Kidney (tissue), 14 donors: ENCODE results near the gene ENOSF1. TPM values are rescaled to one million over a fixed set of nuclear protein-coding genes. Genes with fewer than 3 reads are reported as not detected.
A peak's percentile ranks its signal among the peaks of the same experiment; 100 is the strongest.

Experiments
- DNase-seq, 5 donors: peaks; one replicate each; pipeline ENCODE4 v3.0.0-alpha.2; 2013 to 2020
- FAIRE-seq: peaks from 2 replicates; lab custom pipeline; 2012; peaks lifted over from hg19 to GRCh38; lab: Jason Lieb, UNC
- H3K27ac ChIP-seq, 2 donors: one replicate each; pipeline ENCODE4 v1.7.0; 2013; ENCODE audit warnings: low read depth in 2 of 2, low read length in 2 of 2, inconsistent platforms in 1 of 2
- H3K27me3 ChIP-seq: one replicate; pipeline ENCODE4 v1.7.1; 2013; ENCODE audit warnings: low read length, inconsistent platforms; ENCODE audit not compliant: control insufficient read depth, insufficient read depth
- H3K36me3 ChIP-seq, 3 donors: one replicate each; pipeline versions ENCODE4 v1.7.0 to v1.7.1; 2013; ENCODE audit warnings: low read length in 3 of 3, control low read depth in 1 of 3, inconsistent platforms in 1 of 3; ENCODE audit not compliant: insufficient read depth in 3 of 3, control insufficient read depth in 2 of 3
- H3K4me1 ChIP-seq, 3 donors: one replicate each; pipeline versions ENCODE4 v1.7.0 to v1.7.1; 2013; ENCODE audit warnings: low read length in 3 of 3, inconsistent platforms in 1 of 3, low read depth in 1 of 3; ENCODE audit not compliant: control insufficient read depth in 2 of 3, insufficient read depth in 2 of 3
- H3K4me3 ChIP-seq, 3 donors: one replicate each; pipeline versions ENCODE4 v1.7.0 to v1.8.1; 2013; ENCODE audit warnings: low read length in 3 of 3, control low read depth in 1 of 3, inconsistent platforms in 1 of 3
- H3K9ac ChIP-seq, 3 donors: one replicate each; pipeline versions ENCODE4 v1.7.0 to v1.7.1; 2013; ENCODE audit warnings: low read length in 3 of 3, control low read depth in 1 of 3, inconsistent platforms in 1 of 3
- H3K9me3 ChIP-seq, 3 donors: one replicate each; pipeline versions ENCODE4 v1.7.0 to v1.7.1; 2013; ENCODE audit warnings: low read length in 3 of 3, control low read depth in 1 of 3, inconsistent platforms in 1 of 3; ENCODE audit not compliant: control insufficient read depth in 2 of 3, insufficient read depth in 1 of 3
- CTCF ChIP-seq: IDR thresholded peaks from 3 replicates; pipeline ENCODE4 v1.5.1; 2012; ENCODE audit warnings: mild to moderate bottlenecking, moderate library complexity, borderline replicate concordance; ENCODE audit not compliant: insufficient read depth; ENCODE audit errors: extremely low read depth
- intact Hi-C: fragments of 100-400 bp; cut with DNase I; formaldehyde crosslinking; loops from one replicate; pipeline ENCODE4 v1.11.1; 2022
- polyA plus RNA-seq: library from polyadenylated mRNA; stranded (reverse); fragments of 350-450 nt; fragmentation: Illumina TruSeq; extraction: RNeasy Lipid Tissue Mini Kit (QIAGEN cat#74804); gene quantifications from one replicate; pipeline ENCODE4 v1.2.3, GENCODE V29; 2014; ENCODE audit warnings: low read depth, low replicate concordance; ENCODE audit not compliant: insufficient read depth
- total RNA-seq: library from RNA; stranded (reverse); fragmentation: NEBNext Ultra II Directional; extraction: Animal tissue kit (Norgen Biotek cat#: 25700); gene quantifications from one replicate; pipeline ENCODE4 v1.2.1, GENCODE V29; 2021
- donor health status: control.
- donor health status: control.
- donor health status: control.
- donor health status: control.
- donor health status: control.
- donor health status: DM: yes; HTN: yes; CAD: no.
- donor health status: Normal renal cell carcinoma (clear cell type).

ENOSF1 gene
- total and polyA plus RNA-seq, 2 donors from 2014 or later: 110 to 132 TPM

- no peak for TF ChIP-seq CTCF
- no peak for FAIRE-seq
- H3K36me3 ChIP-seq: no peaks in the 10 kb centered on the region
- no peaks in the 10 kb centered on the region for H3K27me3 ChIP-seq
- no peak overlapping the region for H3K9ac ChIP-seq
- no peak overlapping the region for H3K27ac ChIP-seq
- no peaks in the 10 kb centered on the region for H3K9me3 ChIP-seq
- no peak overlapping the region for H3K4me3 ChIP-seq
- intact Hi-C loops: loop anchor here (10.0 kb wide), 1 partner anchor 205 kb away; no protein-coding TSS in a partner anchor
- no peaks in the 10 kb centered on the region for H3K4me1 ChIP-seq
- DNase-seq: no peak
Measured at GRCh38 chr18:629269-630150, 82.9 kb downstream of the ENOSF1 start.

GRCh38 chr18:627231-627630, 85.2 kb downstream of the ENOSF1 start:
- TF ChIP-seq CTCF: no peak
- Histone ChIP-seq H3K36me3 (no peaks in the 10 kb centered on the region), H3K27ac (no peak overlapping the region), H3K9me3 (no peaks in the 10 kb centered on the region), H3K27me3 (no peaks in the 10 kb centered on the region), H3K4me3 (no peak overlapping the region), H3K4me1 (peaks cover 0 to 2% (median 0%) of the 10 kb centered on the region in 3 donors), H3K9ac (no peak overlapping the region)
- DNase-seq: no peak
- no peak for FAIRE-seq
- intact Hi-C loops: loop anchor here (10.0 kb wide), 1 partner anchor 208 kb away; no protein-coding TSS in a partner anchor

- intact Hi-C loops: loop anchor here (10.0 kb wide), 1 partner anchor 211 kb away; no protein-coding TSS in a partner anchor
- TF ChIP-seq CTCF: peak; percentile 61
- DNase-seq: peak in 4 of 5 donors; percentile 67 to 83 (median 70)
- H3K27ac ChIP-seq: no peak overlapping the region
- no peak overlapping the region for H3K4me3 ChIP-seq
- H3K4me1 ChIP-seq: peaks cover 0 to 2% (median 0%) of the 10 kb centered on the region in 3 donors
- no peaks in the 10 kb centered on the region for H3K9me3 ChIP-seq
- H3K9ac ChIP-seq: no peak overlapping the region
- no peaks in the 10 kb centered on the region for H3K36me3 ChIP-seq
- H3K27me3 ChIP-seq: no peaks in the 10 kb centered on the region
- FAIRE-seq: peak; percentile 72
Measured at GRCh38 chr18:623761-624620, 88.4 kb downstream of the ENOSF1 start.
